ENCODE data around the gene TOR2A. TPM values are rescaled to one million over a fixed set of nuclear protein-coding genes. Genes with fewer than 3 reads are reported as not detected.

The TOR2A gene
- total RNA-seq, 1 donor from 2014 or later: 21.9 TPM

DNA sequence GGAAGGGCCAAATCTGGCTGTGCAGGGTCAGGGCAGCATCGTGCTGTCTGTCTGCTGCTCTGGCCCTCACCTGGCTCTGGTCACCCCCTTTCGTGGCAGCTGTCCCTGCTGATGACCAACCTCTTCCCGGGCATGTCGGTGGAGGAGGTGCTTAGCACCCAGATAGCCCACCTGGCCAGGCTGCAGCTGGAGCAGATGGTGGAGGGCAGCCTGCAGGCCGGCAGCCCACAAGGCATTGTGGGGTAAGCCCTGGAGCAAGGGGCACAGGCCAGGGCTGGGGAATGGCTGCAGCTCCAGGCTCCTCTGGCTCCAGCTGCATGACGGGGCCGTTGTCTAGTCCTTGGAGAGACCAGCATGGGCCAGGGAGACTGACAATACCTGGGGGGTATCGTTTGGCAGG is 8.2 kb downstream of the TOR2A start:
- Mint-ChIP-seq H3K9me3 (no peaks in the 10 kb centered on the region), H3K27me3 (no peaks in the 10 kb centered on the region), H3K4me3 (no peak overlapping the region), H3K27ac (no peak overlapping the region), H3K36me3 (no peaks in the 10 kb centered on the region), H3K4me1 (ENCODE audit: unreplicated experiment) (no peaks in the 10 kb centered on the region)
- no peak for DNase-seq (ENCODE audit: extremely low spot score, unreplicated experiment)
- TF ChIP-seq, protein P1, sequence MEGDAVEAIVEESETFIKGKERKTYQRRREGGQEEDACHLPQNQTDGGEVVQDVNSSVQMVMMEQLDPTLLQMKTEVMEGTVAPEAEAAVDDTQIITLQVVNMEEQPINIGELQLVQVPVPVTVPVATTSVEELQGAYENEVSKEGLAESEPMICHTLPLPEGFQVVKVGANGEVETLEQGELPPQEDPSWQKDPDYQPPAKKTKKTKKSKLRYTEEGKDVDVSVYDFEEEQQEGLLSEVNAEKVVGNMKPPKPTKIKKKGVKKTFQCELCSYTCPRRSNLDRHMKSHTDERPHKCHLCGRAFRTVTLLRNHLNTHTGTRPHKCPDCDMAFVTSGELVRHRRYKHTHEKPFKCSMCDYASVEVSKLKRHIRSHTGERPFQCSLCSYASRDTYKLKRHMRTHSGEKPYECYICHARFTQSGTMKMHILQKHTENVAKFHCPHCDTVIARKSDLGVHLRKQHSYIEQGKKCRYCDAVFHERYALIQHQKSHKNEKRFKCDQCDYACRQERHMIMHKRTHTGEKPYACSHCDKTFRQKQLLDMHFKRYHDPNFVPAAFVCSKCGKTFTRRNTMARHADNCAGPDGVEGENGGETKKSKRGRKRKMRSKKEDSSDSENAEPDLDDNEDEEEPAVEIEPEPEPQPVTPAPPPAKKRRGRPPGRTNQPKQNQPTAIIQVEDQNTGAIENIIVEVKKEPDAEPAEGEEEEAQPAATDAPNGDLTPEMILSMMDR (conservative IDR thresholded peaks at IDR 0.05): no peak

DNA sequence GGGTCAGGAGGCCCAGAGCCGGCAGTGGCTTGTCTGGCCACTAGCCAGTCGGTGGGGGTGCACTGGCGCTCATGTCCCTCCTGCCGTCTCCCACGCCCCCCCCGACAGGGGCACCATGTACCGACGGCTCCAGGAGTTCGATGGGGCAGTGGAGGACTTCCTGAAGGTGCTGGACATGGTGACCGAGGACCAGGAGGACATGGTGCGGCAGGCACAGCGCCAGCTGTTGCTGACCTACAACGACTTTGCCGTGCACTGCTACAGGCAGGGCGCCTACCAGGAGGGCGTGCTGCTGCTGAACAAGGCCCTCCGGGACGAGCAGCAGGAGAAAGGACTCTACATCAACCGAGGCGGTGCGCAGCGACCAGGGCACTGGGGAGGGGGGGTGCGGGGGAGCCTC is 11.1 kb downstream of the TOR2A start:
- Mint-ChIP-seq H3K4me3 (no peak overlapping the region), H3K4me1 (ENCODE audit: unreplicated experiment) (no peaks in the 10 kb centered on the region), H3K27ac (no peak overlapping the region)

DNA sequence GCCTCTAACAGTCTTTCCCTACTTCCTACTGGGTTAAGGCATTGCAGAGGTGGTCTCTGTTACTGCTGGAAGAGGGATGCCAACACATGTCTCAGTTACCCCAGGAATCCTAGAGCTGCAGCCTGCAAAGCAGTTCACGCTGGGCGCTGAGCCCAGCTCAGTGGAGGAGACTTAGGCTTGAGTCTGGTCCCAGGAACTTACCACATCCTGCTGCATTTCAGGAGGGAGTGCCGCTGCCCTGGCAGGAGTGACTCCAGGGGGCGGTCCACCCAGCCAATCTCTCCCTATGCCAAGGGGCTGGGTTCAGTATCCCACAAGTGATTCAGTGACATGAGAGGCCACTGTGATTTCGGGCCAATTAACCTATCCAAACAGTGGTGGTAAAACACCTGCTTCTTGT is 11.7 kb downstream of the TOR2A start:
- TF ChIP-seq, protein P1 (conservative IDR thresholded peaks at IDR 0.05): no peak
- Mint-ChIP-seq H3K4me1 (ENCODE audit: unreplicated experiment) (no peaks in the 10 kb centered on the region), H3K36me3 (no peaks in the 10 kb centered on the region), H3K27ac (no peak overlapping the region), H3K9me3 (no peaks in the 10 kb centered on the region), H3K4me3 (no peak overlapping the region), H3K27me3 (peaks cover 3% of the 10 kb centered on the region)
- no peak for DNase-seq (ENCODE audit: extremely low spot score, unreplicated experiment)

More for the DNA sequence above, 11.1 kb downstream of the TOR2A start:
- no peaks in the 10 kb centered on the region for H3K36me3 Mint-ChIP-seq
- H3K27me3 Mint-ChIP-seq: peaks cover 3% of the 10 kb centered on the region
- TF ChIP-seq, protein P1 (conservative IDR thresholded peaks at IDR 0.05): no peak
- H3K9me3 Mint-ChIP-seq: no peaks in the 10 kb centered on the region
- no peak for DNase-seq (ENCODE audit: extremely low spot score, unreplicated experiment)

DNA sequence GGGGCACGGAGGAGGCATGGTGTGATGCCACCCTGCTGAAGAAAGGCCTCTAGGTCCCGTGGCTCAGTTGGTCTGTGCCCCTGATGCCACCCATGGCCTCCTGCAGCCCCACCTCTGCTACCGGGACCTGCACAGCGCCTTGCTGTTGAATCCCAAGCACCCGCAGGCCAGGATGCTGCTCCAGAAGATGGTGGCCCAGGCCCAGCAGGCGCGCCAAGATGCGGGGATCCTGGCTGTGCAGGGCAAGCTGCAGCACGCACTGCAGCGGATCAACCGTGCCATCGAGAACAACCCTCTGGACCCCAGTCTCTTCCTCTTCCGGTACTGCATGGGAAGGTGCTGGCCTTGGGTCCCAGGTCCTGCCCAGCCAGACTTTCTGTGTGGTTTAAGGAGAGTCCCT is 12.1 kb downstream of the TOR2A start:
- no peak for DNase-seq (ENCODE audit: extremely low spot score, unreplicated experiment)
- no peaks in the 10 kb centered on the region for H3K4me1 Mint-ChIP-seq (ENCODE audit: unreplicated experiment)
- H3K9me3 Mint-ChIP-seq: no peaks in the 10 kb centered on the region
- no peaks in the 10 kb centered on the region for H3K36me3 Mint-ChIP-seq
- H3K27ac Mint-ChIP-seq: no peak overlapping the region
- H3K27me3 Mint-ChIP-seq: peaks cover 3% of the 10 kb centered on the region
- no peak overlapping the region for H3K4me3 Mint-ChIP-seq
- TF ChIP-seq, protein P1 (conservative IDR thresholded peaks at IDR 0.05): no peak

DNA sequence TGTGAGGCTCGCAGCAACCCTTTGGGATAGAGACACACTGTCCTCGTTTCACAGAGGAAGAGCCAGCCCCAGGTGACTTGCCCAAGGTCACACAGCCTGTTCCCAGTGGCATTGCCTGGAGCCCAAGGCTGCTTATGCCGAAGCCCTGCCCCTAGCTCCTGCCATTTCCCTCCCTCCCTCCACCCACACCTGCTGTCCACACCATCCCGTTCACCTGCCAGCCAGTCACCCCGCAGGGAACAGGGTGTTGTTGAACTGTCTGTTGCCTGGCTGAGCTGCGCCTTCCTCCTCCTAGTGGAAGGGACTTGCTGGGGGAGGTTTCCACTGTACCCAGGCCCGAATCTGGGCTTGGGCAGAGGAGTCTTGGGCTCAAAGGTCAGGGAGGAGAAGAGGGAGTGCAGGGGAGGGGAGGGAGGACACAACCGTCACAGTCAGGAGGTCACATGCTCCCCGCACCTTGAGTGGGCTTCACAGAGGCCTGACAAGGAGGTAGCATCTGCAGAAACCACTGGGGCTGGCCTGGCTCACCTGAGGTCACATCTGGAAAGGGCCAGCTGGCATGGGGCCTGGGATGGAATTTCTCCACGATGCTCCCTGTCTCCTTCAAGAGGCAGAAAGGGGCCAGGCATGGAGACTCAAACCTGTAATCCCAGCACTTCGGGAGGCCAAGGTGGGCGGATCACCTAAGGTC is 12.9 kb downstream of the TOR2A start:
- Mint-ChIP-seq H3K4me1 (ENCODE audit: unreplicated experiment) (no peaks in the 10 kb centered on the region), H3K36me3 (no peaks in the 10 kb centered on the region), H3K27ac (no peak overlapping the region), H3K27me3 (peaks cover 3% of the 10 kb centered on the region), H3K9me3 (no peaks in the 10 kb centered on the region), H3K4me3 (no peak overlapping the region)
- DNase-seq (ENCODE audit: extremely low spot score, unreplicated experiment): no peak
- TF ChIP-seq, protein P1 (conservative IDR thresholded peaks at IDR 0.05): no peak

Data from type B pancreatic cell (in vitro differentiated cells).